Transverse colon (tissue), 4 donors: Measurements from ENCODE around the gene GLI3. TPM values are rescaled to one million over a fixed set of nuclear protein-coding genes. Genes with fewer than 3 reads are reported as not detected.

Source experiments
- DNase-seq: peaks from one replicate; pipeline ENCODE4 v3.0.0-alpha.2; 2019
- H3K27ac ChIP-seq, 4 donors: fragments of 200-600 bp; sonication (generic); 2 replicates each; pipeline ENCODE4 v1.5.1; 2016 to 2018; ENCODE audit warnings: inconsistent platforms in 4 of 4
- H3K27me3 ChIP-seq: fragments of 200-600 bp; sonication (generic); 2 replicates; pipeline ENCODE4 v1.5.1; 2017; ENCODE audit warnings: inconsistent platforms
- H3K36me3 ChIP-seq, 4 donors: fragments of 200-600 bp; sonication (generic); 2 replicates each; pipeline ENCODE4 v1.5.1; 2017 to 2019; ENCODE audit warnings: inconsistent platforms in 4 of 4
- H3K4me1 ChIP-seq, 4 donors: fragments of 200-600 bp; sonication (generic); 2 replicates each; pipeline ENCODE4 v1.5.1; 2017 to 2020; ENCODE audit warnings: inconsistent platforms in 4 of 4
- H3K4me3 ChIP-seq, 4 donors: fragments of 200-600 bp; sonication (generic); 1 replicate in 1 of 4; 2 replicates in 3 of 4; pipeline versions ENCODE4 v1.5.1 to v1.6.1; 2017 to 2019; ENCODE audit warnings: inconsistent platforms in 4 of 4
- H3K9me3 ChIP-seq, 2 donors: fragments of 200-600 bp; sonication (generic); 2 replicates each; pipeline ENCODE4 v1.5.1; 2017 to 2019; ENCODE audit warnings: inconsistent platforms in 2 of 2
- EP300 ChIP-seq: sonication (generic); formaldehyde crosslinking; IDR thresholded peaks from one replicate; pipeline ENCODE4 v1.6.1; 2017; ENCODE audit warnings: antibody characterized with exemption, low read depth
- POLR2A ChIP-seq: fragments of 450-650 bp; IDR thresholded peaks from one replicate; pipeline ENCODE4 v1.6.1; 2016; ENCODE audit warnings: antibody characterized with exemption, mild to moderate bottlenecking, moderate library complexity
- POLR2AphosphoS5 ChIP-seq, 3 donors: sonication (generic); formaldehyde crosslinking; IDR thresholded peaks; one replicate each; pipeline ENCODE4 v1.6.1; 2016; ENCODE audit warnings: antibody characterized with exemption in 3 of 3
- WGBS, 2 donors: methylation state at CpG; one replicate each; pipeline ENCODE4 v1.1.5; 2018; ENCODE audit warnings: low coverage in 1 of 2; 5-methylcytosine and 5-hydroxymethylcytosine counted together
- in situ Hi-C, 4 donors: fragments of 200-750 bp; cut with MboI; loops; one replicate each; pipeline versions ENCODE4 v1.15.0 to v1.15.1; 2017; ENCODE audit warnings: low sequenced_read_pairs in 3 of 4, low pct_ligation_motif_present in 1 of 4, low pct_unique_long_range_greater_than_20kb in 1 of 4
- intact Hi-C: fragments of 100-400 bp; cut with DNase I; formaldehyde crosslinking; loops from one replicate; pipeline ENCODE4 v1.15.1; 2023; ENCODE audit warnings: low total_unique reads
- total RNA-seq, 4 donors: library from RNA; depleted of rRNA; stranded (reverse); fragments of >200 nt; gene quantifications; one replicate each; pipeline ENCODE4 v1.1.0, GENCODE V29; 2016
- TF ChIP-seq, protein P1 (sequence below), 5 experiments: fragments of 200-600 bp in 3 of 5; fragments of 450-650 bp in 2 of 5; sonication (generic) in 3 of 5; IDR thresholded peaks; 1 replicate in 2 of 5; 2 replicates in 3 of 5; pipeline ENCODE4 v1.5.1; 2016 to 2017; ENCODE audit warnings: antibody characterized with exemption in 5 of 5, inconsistent platforms in 3 of 5, mild to moderate bottlenecking in 2 of 5, moderate library complexity in 1 of 5

The GLI3 gene
- total RNA-seq, 4 donors from 2014 or later: 3.7 to 41.1 (median 5.3) TPM

GRCh38 chr7:42224391-42225003, 12.5 kb downstream of the GLI3 start:
- Histone ChIP-seq H3K4me3 (no peak overlapping the region), H3K36me3 (no peaks in the 10 kb centered on the region), H3K9me3 (no peaks in the 10 kb centered on the region), H3K27me3 (peaks cover 34% of the 10 kb centered on the region), H3K27ac (no peak overlapping the region), H3K4me1 (peaks cover 0 to 15% (median 5%) of the 10 kb centered on the region in 4 donors)
- WGBS, 2 donors: 79 to 83% methylated on average over 8 of the region's 8 CpGs
- intact Hi-C loops: no loop called here
- DNase-seq: no peak
- no peak for TF ChIP-seq EP300
- TF ChIP-seq POLR2AphosphoS5 (IDR thresholded peaks at IDR 0.05): no peak
- TF ChIP-seq POLR2A: no peak
- TF ChIP-seq, protein P1, sequence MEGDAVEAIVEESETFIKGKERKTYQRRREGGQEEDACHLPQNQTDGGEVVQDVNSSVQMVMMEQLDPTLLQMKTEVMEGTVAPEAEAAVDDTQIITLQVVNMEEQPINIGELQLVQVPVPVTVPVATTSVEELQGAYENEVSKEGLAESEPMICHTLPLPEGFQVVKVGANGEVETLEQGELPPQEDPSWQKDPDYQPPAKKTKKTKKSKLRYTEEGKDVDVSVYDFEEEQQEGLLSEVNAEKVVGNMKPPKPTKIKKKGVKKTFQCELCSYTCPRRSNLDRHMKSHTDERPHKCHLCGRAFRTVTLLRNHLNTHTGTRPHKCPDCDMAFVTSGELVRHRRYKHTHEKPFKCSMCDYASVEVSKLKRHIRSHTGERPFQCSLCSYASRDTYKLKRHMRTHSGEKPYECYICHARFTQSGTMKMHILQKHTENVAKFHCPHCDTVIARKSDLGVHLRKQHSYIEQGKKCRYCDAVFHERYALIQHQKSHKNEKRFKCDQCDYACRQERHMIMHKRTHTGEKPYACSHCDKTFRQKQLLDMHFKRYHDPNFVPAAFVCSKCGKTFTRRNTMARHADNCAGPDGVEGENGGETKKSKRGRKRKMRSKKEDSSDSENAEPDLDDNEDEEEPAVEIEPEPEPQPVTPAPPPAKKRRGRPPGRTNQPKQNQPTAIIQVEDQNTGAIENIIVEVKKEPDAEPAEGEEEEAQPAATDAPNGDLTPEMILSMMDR (IDR thresholded peaks at IDR 0.05): no peak
- in situ Hi-C loops: loop anchor here in 1 of 4 donors (25.0 kb wide), 3 partner anchors 237 to 613 kb away; no protein-coding TSS in a partner anchor

GRCh38 chr7:42222891-42223290, 14.1 kb downstream of the GLI3 start:
- Histone ChIP-seq H3K27me3 (peaks cover 18% of the 10 kb centered on the region), H3K4me1 (peaks cover 0 to 8% (median 2%) of the 10 kb centered on the region in 4 donors), H3K27ac (peak overlapping the region in 1 of 4 donors; percentile 32), H3K4me3 (no peak overlapping the region), H3K36me3 (no peaks in the 10 kb centered on the region), H3K9me3 (no peaks in the 10 kb centered on the region)
- TF ChIP-seq EP300: no peak
- 80 to 91% methylated on average over 9 to 11 of the region's 11 CpGs for WGBS, 2 donors
- in situ Hi-C loops (no loop called here), intact Hi-C loops (no loop called here)
- DNase-seq: peak; percentile 10

- Histone ChIP-seq H3K27ac (peak overlapping the region in 2 of 4 donors; percentile 32 to 34), H3K4me1 (peaks cover 0 to 7% (median 0%) of the 10 kb centered on the region in 4 donors), H3K4me3 (no peak overlapping the region), H3K27me3 (peaks cover 10% of the 10 kb centered on the region), H3K36me3 (no peaks in the 10 kb centered on the region), H3K9me3 (no peaks in the 10 kb centered on the region)
- intact Hi-C loops: no loop called here
- WGBS, 2 donors: 63 to 93% methylated on average over 2 of the region's 2 CpGs
- in situ Hi-C loops: no loop called here
- TF ChIP-seq EP300: no peak
- TF ChIP-seq, protein P1 (IDR thresholded peaks at IDR 0.05): no peak
- TF ChIP-seq POLR2AphosphoS5 (IDR thresholded peaks at IDR 0.05): no peak
- TF ChIP-seq POLR2A: no peak
- no peak for DNase-seq
Measured at GRCh38 chr7:42222125-42222524, 14.9 kb downstream of the GLI3 start.

DNA sequence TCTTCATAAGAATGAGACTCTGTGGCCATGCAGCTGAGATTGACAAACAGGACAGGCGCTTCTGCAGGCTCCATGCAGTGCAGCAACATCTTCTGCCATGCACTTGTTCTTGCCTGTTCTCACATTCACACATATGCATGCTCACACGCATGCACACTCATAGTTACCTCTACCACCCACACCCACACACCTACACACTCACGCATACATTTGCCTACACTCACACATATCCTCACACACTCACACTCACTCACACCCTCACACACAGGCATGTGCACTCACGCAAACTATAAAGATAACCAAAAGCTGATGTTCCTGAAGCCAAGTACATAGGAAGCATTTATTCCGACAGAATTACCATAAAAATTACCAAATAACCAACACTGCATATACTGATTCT, 15.7 kb downstream of the GLI3 start:
- no peak overlapping the region for H3K4me3 ChIP-seq
- H3K27me3 ChIP-seq: peaks cover 2% of the 10 kb centered on the region
- in situ Hi-C loops (no loop called here), intact Hi-C loops (no loop called here)
- WGBS, 2 donors: 82 to 85% methylated on average over 4 to 5 of the region's 5 CpGs
- no peak overlapping the region for H3K27ac ChIP-seq
- H3K4me1 ChIP-seq: no peaks in the 10 kb centered on the region
- TF ChIP-seq, protein P1 (IDR thresholded peaks at IDR 0.05): no peak
- TF ChIP-seq POLR2A: no peak
- no peak for TF ChIP-seq POLR2AphosphoS5 (IDR thresholded peaks at IDR 0.05)
- TF ChIP-seq EP300: no peak
- H3K9me3 ChIP-seq: no peaks in the 10 kb centered on the region
- H3K36me3 ChIP-seq: no peaks in the 10 kb centered on the region
- DNase-seq: no peak

DNA sequence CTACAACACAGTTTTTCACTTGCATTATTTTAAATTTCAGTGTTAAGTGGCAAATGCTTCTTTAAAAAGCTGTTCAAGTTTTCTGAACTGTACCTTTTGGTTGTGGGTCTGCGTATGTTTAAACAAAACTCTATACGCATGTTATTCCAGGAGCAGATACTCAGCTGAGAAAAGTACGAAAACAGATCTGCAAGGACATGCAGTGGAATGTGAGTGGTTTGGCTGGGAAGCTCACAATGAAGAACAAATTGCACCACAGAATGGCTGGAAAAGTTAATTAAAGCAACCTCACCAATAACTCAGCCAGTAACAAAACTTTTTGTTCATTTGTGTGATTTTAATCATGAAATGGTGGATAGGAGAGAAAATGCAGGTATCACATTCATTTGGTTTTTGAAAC, 17.6 kb downstream of the GLI3 start:
- in situ Hi-C loops: no loop called here
- WGBS, 2 donors: 68 to 75% methylated on average over 3 of the region's 3 CpGs
- peak overlapping the region in 3 of 4 donors; percentile 10 to 29 (median 24) for H3K27ac ChIP-seq

More for the DNA sequence above, 17.6 kb downstream of the GLI3 start:
- intact Hi-C loops: no loop called here
- Histone ChIP-seq H3K36me3 (no peaks in the 10 kb centered on the region), H3K9me3 (no peaks in the 10 kb centered on the region), H3K27me3 (no peaks in the 10 kb centered on the region), H3K4me3 (no peak overlapping the region), H3K4me1 (no peaks in the 10 kb centered on the region)
- TF ChIP-seq POLR2A: no peak
- TF ChIP-seq EP300: no peak
- TF ChIP-seq, protein P1 (IDR thresholded peaks at IDR 0.05): no peak
- TF ChIP-seq POLR2AphosphoS5 (IDR thresholded peaks at IDR 0.05): no peak
- DNase-seq: no peak
